ENCODE data around the gene POGLUT3. TPM values are rescaled to one million over a fixed set of nuclear protein-coding genes. Genes with fewer than 3 reads are reported as not detected.

Gene POGLUT3
- total RNA-seq, 1 donor from 2014 or later, result 3.7 TPM

DNA sequence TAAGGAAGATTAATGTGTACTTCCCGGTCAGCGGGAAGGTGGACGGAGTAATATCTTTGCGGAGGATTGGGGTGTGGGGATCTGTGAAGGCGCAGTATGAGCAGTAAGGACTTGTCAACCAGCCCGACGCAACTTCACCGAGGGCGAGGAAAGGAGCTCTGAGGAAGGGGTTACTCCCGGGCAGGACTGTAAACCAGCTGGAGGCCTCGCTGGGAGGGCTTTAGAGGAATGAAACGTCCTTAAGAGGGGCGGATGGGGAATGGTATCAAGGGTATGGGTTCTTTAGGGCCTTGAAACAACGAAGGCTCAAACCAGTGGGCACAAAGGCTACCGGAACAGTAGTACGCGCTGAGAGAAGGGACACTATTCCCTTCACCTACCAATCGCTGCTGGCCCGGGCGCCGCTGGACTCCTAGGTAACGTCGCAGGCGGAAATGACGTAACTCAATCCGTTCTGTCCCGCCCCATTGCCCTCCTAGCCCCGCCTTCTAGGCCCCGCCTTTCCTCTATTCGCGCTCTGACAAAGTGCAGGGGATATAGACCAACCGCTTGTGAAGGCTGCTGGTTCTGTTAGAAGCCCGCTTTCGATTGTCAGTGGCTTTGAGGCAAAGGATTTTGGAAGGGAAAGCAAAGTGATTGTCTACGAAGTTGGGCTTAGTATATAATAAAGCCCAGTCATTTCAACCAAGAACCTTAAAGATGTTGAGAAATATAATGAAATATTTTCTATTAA, 30.9 kb downstream of the POGLUT3 start, which contains the start of gene C11orf65:
TSS of gene C11orf65 (minus strand) at position 439 of the 733 bp plus-strand sequence. CDS start 5,970 bp downstream, outside the sequence.
- intact Hi-C loops (cut with micrococcal nuclease), result loop anchor here (1.0 to 5.0 kb wide), 11 partner anchors 30 to 1010 kb away; partner anchors contain the start of genes ACAT1, ALKBH8, CUL5 and CWF19L2
- H3K4me3 Mint-ChIP-seq, result peak within 1 kb of the TSS; percentile 98
- TF ChIP-seq, protein P1, sequence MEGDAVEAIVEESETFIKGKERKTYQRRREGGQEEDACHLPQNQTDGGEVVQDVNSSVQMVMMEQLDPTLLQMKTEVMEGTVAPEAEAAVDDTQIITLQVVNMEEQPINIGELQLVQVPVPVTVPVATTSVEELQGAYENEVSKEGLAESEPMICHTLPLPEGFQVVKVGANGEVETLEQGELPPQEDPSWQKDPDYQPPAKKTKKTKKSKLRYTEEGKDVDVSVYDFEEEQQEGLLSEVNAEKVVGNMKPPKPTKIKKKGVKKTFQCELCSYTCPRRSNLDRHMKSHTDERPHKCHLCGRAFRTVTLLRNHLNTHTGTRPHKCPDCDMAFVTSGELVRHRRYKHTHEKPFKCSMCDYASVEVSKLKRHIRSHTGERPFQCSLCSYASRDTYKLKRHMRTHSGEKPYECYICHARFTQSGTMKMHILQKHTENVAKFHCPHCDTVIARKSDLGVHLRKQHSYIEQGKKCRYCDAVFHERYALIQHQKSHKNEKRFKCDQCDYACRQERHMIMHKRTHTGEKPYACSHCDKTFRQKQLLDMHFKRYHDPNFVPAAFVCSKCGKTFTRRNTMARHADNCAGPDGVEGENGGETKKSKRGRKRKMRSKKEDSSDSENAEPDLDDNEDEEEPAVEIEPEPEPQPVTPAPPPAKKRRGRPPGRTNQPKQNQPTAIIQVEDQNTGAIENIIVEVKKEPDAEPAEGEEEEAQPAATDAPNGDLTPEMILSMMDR (IDR thresholded peaks at IDR 0.05), result no peak
- no peaks in the 10 kb centered on the region for H3K27me3 Mint-ChIP-seq
- H3K27ac Mint-ChIP-seq, result peak within 1 kb of the TSS; percentile 99
- H3K36me3 Mint-ChIP-seq (ENCODE audit: low read depth), result peaks cover 7% of the 10 kb centered on the region
- H3K4me1 Mint-ChIP-seq, result peaks cover 18% of the 10 kb centered on the region
- ATAC-seq (ENCODE audit: low read depth) (peak; percentile 97), DNase-seq (peak; percentile 90)
- ChIA-PET POLR2A (interaction anchor here (1.3 to 1.8 kb wide), 3 partner anchors 31 to 245 kb away, joined by 3 to 8 read pairs (median 6); partner anchors contain the start of genes DDX10 and POGLUT3), CTCF (no interaction called here)
- no peaks in the 10 kb centered on the region for H3K9me3 Mint-ChIP-seq

DNA sequence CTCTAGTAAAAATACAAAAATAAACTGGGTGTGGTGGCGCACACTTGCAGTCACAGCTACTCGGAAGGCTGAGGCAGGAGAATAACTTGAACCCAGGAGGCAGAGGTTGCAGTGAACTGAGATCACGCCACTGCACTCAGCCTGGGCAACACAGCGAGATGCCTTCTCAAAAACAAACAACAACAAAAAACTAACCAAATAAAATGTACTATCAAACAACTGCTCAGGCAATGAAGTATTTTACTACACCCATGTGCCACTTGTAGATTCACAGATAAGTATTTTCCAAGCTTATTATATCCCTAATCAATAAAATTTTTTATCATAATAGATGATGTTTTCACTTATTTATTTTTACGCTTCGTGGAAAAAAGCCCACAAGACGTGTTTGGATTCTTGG, 31.8 kb downstream of the POGLUT3 start:
- ATAC-seq (ENCODE audit: low read depth), result no peak
- POLR2A ChIA-PET, result interaction anchor here (1.6 to 1.8 kb wide), 2 partner anchors 32 to 198 kb away, joined by 6 to 8 read pairs; partner anchors contain the start of genes DDX10 and POGLUT3
- Mint-ChIP-seq H3K27me3 (no peaks in the 10 kb centered on the region), H3K4me3 (peak overlapping the region; percentile 98), H3K27ac (peak overlapping the region; percentile 99), H3K4me1 (peaks cover 18% of the 10 kb centered on the region), H3K36me3 (ENCODE audit: low read depth) (peaks cover 7% of the 10 kb centered on the region), H3K9me3 (no peaks in the 10 kb centered on the region)
- no peak for DNase-seq
- intact Hi-C loops (cut with micrococcal nuclease), result loop anchor here (2.0 to 5.0 kb wide), 4 partner anchors 229 to 902 kb away; partner anchors contain the start of genes ALKBH8 and CUL5
- CTCF ChIA-PET, result no interaction called here
- TF ChIP-seq, protein P1 (IDR thresholded peaks at IDR 0.05), result no peak

DNA sequence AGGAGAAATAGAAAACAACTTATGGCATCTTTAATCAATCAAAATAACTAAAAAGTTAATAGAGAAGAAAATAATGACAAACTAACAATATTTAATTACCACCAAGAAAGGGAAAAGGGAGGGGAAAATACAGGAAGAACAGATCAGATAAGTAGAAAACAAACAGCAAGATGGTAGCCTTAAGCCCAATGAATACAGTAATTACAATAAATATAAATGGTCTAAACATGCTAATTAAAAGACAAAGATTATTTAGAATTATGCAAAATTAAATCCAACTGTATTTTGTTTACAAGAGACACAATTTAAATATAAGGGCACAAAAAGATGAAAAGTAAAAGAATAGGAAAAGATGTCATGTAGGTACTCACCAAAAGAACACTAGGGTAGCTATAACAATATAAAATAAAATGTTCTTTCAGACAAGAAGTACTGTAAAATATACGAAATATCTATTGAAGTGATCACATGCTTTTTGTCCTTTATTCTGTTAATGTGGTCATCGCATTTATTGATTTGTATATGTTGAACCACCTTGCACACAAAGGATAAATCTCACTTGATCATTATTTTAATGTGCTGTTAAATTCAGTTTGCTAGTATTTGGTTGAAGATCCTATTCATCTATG, 44.9 kb downstream of the POGLUT3 start:
- POLR2A ChIA-PET, result no interaction called here
- ATAC-seq (ENCODE audit: low read depth), result no peak
- H3K36me3 Mint-ChIP-seq (ENCODE audit: low read depth), result peaks cover 2% of the 10 kb centered on the region
- CTCF ChIA-PET, result no interaction called here
- TF ChIP-seq, protein P1 (IDR thresholded peaks at IDR 0.05), result no peak
- DNase-seq, result no peak
- H3K4me1 Mint-ChIP-seq, result no peaks in the 10 kb centered on the region
- peaks cover 13% of the 10 kb centered on the region for H3K9me3 Mint-ChIP-seq
- no peak overlapping the region for H3K4me3 Mint-ChIP-seq
- H3K27ac Mint-ChIP-seq, result no peak overlapping the region
- intact Hi-C loops (cut with micrococcal nuclease), result no loop called here
- H3K27me3 Mint-ChIP-seq, result no peaks in the 10 kb centered on the region

Other genes with a start within 250 kb of the POGLUT3 start
- 0.69 and 1.7 TPM in 2 replicates for gene C11orf65, start 30.9 kb downstream of the POGLUT3 start, total RNA-seq
- 0.27 and 0.29 TPM in 2 replicates for gene EXPH5, start 95.4 kb upstream of the POGLUT3 start, total RNA-seq
- gene DDX10, start 166.7 kb upstream of the POGLUT3 start, total RNA-seq, result 37.7 and 43.3 TPM in 2 replicates

Data from activated B cell treated with CpG ODN at 0.5 μM for 24 hours (primary cell).